Measurements from ENCODE around the gene SV2C.
A peak's percentile ranks its signal among the peaks of the same experiment; 100 is the strongest.
"Not testable (repeated sequence)": the region's sequence is repeated elsewhere in the genome, so short reads cannot be mapped to it uniquely, and the experiment has no call there.

Gene SV2C

DNA sequence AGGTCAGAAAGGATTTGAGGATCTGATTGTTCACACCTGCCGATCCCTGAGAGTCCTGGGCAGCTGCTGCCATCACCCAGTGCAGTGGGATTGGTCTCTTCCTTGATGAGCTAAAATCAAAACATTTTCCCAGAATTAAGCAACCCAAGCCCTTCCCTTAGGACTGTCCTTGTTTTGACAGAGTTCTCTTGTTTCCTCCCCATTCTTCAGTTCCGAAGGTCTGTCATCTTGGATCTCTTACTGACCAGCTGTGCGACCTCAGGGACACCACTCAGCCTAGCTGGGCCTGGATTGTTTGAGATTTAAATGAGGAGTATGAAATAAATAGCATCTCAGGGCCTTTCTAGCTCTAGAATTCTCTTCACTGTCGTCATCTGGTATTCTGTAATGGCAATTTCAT lies 229.6 kb downstream of the SV2C start:
- no peak for DNase-seq

DNA sequence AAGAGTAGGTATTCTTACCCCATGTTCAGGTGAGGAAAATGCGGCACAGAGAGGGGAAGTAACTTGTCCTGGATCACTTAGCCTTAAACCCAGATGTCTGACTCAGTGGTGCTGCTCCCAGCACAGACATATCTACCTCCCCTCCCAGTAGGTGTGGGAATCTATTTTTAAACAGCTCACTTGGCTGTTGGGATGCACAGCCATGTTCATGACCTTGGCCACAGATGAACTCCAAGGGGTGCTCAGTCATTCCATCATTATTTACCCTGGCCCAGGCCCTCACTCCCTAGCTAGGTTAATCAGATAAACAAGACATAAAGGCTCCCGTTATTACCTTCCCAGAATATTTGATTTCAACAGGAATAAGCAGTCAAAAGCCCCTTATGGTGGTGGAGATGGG lies 231.5 kb downstream of the SV2C start:
- DNase-seq, result no peak

DNA sequence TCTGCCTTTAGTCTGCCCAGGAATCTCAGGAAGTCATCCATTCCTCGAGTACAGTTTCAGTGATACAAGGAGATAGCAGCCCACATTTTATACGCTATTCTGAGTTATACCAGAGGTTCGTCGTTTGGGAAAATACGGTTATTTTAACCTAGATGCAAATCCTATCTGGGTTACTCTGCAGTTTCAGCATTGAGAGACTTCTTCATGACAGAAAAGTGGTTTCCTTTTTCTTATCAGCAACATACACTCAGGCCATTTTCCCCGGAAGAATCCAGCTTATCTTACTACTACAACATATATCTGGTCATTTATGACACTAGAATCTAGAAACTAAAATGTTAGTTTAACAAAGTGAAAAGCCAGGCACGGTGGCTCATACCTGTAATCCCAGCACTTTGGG lies 236.5 kb downstream of the SV2C start:
- no peak for DNase-seq

DNA sequence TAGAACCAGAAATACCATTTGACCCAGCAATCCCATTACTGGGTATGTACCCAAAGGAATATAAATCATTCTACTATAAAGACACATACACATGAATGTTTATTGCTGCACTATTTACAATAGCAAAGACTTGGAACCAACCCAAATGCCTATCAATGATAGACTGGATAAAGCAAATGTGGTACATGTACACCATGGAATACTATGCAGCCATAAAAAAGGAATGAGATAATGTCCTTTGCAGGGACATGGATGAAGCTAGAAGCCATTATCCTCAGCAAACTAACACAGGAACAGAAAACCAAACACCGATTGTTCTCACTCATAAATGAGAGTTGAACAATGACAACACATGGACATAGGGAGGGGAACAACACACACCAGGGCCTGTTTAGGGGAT lies 240.3 kb downstream of the SV2C start:
- DNase-seq, result not testable (repeated sequence)

DNA sequence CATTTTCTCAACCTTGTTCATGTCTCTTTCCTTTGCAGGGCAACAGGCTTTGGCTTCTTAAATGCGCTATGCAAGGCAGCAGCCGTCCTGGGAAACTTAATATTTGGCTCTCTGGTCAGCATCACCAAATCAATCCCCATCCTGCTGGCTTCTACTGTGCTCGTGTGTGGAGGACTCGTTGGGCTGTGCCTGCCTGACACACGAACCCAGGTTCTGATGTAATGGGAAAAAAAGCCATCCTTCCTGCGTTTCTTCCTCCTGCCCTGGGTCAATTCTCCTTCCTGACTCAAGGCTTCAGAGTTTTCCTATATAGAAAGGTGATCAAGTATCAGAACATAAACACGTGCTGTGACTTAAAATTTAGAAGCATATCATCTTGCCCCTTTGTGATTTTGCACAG lies 242.1 kb downstream of the SV2C start:
- no peak for DNase-seq

DNA sequence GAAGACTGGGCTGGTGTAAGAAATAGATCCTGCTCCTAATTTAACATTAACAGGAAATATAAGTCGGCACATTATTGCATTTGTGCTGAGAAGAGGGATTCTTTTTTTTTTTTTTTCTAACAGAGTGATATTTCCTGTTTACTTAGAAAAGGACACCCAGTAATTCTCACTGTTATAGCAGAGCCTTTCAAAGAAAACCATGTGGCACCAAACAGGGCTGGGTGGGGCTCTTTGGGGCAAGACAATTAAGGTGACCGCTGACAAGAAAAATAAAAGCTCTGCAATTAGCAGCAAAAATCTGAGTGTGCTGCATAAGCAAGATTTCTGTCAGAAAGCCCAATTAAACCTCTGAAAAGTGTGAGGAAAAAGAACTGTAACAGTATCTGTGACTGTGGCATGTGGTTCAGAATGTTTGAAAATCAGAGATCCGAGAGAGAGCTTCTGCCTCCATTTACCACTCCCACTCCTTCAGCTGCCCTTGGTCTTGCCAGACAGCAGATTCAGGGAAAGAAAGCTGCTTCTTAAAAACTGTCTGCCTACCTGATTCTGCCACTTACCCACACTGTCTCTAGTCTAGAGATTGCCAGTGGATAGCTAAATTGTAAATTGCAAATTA lies 242.8 kb downstream of the SV2C start:
- DNase-seq, result peak; percentile 63

DNA sequence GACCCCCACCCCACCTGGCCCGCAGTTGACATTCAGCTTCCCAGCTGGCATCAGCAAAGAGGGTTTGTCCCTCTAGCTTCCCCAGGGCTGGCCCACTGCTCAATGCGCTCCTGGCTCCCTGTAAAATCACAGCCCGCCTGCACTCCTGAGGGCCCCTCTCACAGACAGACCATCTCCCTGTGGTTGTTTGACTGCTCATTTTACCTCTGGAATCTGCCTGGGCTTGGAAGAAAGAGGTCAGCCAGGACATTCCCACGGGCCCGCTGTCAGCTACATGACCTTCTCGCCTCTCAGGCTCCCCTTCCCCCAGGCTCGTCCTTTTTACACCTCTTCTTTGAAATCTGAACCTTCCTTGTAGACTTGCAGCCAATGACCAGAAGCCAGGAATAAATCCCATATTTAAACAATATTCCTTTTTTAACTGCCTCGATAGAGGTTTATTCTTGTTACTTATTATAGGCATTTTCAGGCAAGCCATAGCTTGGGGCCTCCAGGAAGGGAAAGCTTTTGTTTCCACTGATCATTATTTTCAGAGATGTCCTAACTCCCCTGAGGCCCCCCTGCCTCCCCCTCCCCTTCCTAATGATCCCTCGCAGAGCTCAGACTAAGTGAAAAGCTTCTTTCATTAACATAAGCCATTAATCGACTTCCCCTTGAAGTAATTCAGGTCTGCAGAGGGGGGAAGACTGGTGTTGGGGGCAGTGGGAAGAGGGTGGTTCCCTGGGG lies 243.6 kb downstream of the SV2C start:
- DNase-seq, result no peak

DNA sequence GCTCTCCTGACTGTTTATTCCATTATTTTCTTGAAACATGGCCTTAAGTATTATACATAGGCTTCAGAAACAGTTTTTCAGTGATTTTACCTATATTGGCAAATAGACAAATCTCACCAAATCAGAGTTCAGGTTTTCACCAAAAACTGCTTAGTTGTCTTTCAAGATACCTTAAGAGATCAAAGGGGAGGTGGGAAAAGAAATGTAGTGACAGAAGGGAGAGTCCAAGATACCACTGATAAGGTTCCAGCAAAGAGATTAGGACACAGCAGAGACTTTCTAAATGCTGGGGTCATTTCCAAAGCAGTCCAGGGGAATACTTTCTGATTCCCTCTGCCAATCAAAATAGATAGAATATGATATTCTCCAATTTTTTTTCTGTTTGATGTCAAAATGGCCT lies 246.2 kb downstream of the SV2C start:
- DNase-seq, result no peak

DNA sequence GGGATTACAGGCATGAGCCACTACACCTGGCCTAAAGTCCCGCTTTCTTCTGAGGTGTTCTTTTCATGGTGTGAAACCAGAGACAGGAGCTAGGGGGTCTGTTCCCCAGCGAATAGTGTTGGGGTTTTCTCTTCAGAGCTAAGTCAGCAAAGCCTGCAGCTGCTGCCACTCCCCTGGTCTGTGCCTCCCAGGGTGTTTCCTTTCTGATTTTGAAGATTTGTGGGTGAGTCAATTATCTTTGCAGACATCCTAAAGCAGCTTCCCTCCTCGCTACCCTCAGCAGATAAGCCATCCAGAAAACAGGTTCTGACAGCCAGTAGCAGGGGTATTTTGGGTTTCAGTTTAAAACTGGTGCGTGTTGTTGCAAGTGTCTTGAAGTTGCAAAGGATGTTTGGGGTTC lies 247.9 kb downstream of the SV2C start:
- peak; percentile 41 for DNase-seq

DNA sequence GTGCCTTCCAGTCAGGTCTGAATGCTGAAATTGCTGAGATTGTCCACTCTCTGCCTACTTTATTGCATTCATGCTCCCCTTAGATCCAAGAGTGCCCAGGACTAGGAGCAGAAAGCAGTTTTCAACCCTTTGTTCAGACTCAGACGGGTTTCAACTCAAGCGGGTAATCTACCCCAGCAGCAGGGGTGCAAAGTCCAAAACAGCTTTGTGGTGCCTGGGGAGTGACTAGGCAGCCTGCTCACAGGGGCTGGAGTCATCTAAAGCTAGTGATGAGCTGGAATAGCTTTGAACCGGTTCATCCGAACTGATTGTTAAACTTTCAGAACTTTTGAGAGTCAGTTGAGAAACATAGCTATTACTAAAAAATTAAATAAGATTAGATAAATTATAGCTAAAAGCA lies 248.9 kb downstream of the SV2C start:
- DNase-seq, result no peak

DNA sequence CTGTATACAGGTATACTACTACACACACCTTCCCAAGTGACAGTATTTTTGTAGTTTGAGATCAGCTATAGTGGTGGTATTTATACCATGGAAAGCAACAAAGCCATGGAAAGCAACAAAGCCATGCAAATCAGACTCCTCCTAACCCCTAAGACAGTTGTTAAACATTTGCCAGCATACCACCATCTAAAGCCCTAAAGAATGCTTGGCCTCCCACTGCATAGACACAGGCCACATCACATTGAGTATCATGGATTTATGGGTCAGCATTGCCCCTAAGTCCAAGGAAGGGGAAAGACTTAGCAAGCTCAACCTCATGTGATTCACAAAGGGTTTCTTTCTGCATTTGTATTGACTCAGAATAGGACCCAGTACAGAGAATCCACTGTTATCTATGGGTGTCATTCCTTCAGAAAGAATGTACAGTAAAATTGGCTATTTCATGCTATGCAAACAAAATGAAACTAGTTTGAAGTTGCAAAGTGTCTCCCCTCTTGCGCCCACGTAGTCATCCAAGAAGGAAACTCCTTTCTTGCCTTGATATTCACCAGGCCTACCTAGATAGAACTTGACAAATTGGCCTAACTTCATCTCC lies 249.5 kb downstream of the SV2C start:
- no peak for DNase-seq

DNA sequence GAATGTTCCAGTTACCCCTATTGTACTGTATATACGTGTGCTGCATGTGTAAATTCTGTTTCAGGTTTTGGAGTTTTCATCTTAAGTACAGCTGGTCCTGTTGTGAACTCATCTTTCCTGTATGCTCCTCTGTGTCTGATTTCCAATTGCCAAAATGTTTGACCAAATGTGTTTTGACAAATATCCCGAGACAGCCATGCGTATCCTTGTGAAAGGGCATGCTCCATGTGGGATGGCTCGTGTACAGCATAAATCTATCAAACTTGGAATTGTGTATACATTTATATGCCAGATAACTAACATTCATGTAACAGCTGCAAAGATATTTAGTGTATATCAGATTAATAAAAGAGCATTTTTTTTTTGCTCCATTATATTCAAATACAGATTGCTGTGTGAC lies 250.4 kb downstream of the SV2C start:
- no peak for DNase-seq

DNA sequence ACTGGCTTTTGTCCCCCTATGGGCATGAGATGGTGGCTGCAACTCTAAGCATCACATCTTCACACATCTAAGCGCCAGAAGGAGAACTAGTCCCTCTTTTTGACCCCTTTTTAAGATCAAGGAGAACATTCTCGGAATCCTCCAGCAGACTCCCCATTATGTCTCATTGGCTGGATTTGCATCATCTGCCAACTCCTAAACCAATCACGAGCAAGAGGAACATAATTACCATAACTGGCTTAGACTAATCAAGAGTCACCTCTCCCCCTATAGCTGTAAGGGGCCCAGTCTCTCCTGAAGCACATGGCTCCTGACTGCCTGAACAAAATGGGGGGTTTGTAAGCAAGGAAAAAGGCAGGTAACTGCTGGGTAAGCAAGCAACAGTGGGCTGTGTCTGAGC lies 251.4 kb downstream of the SV2C start:
- DNase-seq, result no peak

DNA sequence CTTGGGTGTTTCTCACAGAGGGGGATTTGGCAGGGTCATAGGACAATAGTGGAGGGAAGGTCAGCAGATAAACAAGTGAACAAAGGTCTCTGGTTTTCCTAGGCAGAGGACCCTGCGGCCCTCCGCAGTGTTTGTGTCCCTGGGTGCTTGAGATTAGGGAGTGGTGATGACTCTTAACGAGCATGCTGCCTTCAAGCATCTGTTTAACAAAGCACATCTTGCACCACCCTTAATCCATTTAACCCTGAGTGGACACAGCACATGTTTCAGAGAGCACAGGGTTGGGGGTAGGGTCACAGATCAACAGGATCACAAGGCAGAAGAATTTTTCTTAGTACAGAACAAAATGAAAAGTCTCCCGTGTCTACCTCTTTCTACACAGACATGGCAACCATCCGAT lies 252.3 kb downstream of the SV2C start:
- not testable (repeated sequence) for DNase-seq

DNA sequence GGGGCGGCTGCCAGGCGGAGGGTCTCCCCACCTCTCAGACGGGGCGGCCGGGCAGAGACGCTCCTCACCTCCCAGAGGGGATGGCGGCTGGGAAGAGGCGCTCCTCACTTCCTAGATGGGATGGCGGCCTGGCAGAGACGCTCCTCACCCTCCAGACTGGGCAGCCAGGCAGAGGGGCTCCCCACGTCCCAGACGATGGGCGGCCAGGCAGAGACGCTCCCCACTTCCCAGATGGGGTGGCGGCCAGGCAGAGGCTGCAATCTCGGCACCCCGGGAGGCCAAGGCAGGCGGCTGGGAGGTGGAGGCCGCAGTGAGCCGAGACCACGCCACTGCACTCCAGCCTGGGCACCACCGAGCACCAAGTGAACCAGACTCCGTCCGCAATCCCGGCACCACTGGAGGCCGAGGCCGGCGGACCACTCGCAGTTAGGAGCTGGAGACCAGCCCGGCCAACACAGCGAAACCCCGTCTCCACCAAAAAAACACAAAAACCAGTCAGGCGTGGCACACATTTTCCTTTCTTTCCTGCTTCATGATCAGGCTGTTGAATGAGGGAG lies 253.1 kb downstream of the SV2C start:
- not testable (repeated sequence) for DNase-seq

DNA sequence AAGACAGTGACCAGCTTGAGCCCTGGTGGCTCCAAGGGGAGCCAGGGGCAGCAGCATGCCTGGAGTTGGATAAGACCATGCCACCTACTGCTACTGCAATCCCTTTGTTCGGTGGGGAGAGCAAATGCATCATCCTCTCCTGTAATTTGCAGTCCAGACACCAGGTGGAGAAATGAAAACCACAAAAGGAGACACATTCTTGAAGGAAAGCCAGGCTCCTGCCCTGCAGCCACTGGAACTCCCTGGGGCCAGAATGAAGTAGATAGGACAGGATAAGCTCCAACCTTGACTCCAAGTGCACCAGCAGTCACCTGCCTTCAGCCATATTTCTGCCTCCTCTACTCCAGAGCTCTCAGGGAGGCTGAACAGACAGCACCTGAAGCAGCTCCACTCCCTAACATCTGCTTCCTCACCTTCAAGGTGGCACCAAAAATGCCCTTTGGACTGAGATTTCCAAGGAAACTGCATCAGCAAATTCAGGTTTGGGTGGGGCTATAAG lies 254.8 kb downstream of the SV2C start:
- DNase-seq, result peak; percentile 27

DNA sequence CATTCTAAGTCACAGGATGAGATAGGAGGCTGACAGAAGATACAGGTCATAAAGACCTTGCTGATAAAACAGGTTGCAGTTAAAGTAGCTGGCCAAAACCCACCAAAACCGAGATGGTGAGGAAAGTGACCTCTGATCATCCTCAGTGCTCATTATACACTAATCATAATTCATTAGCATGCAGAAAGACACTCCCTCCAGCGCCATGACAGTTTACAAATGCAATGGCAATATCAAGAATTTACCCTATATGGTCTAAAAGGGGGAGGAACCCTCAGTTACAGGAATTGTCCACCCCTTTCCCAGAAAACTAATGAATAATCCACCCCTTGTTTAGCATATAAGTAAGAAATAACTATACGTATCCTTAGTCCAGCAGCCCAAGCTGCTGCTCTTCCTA lies 256.7 kb downstream of the SV2C start:
- no peak for DNase-seq

DNA sequence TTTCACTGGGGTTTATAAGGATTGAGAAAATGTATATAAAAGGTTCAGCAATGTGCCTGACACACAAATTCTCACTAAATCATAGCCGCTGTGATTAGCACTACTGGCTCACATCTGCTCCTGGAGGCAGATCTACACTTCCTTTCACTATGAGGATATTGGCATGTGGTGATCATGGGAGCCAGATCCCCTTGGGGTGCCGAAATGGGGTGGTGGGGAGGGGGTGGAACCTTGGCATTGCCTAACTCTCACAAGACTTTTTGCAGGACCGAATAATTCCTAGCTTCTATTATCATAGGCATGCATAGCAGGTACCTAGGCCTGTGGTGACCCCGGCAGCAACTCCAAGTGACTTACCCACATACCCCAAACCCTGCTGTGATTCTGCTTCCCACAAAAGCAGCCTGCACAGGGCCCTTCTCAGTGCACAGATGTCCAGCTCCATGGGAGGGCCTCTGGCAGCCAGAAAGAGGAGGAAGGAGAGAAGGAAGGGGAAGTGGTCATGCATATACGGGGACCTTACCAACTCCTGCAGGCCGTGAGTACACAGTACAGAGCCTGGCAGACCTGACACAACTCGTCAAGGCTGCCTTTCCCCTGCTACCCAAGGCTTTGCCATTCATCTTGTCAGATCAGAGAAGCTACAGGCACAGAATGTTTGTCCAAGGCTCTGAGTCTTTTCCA lies 258.6 kb downstream of the SV2C start:
- DNase-seq, result no peak

DNA sequence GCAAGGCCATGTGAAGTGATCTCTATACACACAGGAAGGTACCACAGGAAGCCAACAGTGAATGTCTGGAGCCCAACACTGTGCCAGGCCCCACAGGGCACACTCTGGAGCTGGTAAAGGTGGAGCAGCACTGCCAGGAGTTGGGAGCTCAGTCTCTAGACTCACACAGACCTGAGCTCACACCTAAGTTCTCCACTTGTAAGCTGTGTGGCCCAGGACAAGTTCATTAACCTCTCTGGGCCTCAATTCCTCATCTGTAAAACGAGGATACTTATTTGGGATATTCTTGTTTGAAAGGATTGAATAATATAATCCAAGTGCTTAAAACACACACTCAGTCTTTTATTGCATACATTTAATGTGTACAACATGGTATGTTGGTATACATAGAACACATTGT lies 259.3 kb downstream of the SV2C start:
- DNase-seq, result no peak

DNA sequence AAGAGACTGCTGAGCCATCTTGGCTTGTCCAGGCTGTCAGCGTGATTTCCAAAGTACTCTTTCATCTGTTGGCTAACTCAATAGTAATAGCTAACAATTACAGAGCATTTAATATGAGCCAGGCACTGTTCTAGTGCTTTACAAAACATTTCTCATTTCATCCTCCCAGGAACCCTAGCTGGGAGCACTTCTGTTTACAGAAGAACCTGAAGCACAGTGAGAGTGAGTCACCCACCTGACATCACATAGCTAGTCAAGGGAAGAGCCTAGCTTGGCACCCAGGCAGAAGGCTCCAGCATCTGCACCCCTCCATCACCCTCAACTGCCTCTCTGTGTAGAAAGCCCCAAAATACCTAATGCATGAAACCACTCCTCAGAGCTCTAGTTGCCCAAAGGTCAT lies 262.4 kb downstream of the SV2C start:
- no peak for DNase-seq

DNA sequence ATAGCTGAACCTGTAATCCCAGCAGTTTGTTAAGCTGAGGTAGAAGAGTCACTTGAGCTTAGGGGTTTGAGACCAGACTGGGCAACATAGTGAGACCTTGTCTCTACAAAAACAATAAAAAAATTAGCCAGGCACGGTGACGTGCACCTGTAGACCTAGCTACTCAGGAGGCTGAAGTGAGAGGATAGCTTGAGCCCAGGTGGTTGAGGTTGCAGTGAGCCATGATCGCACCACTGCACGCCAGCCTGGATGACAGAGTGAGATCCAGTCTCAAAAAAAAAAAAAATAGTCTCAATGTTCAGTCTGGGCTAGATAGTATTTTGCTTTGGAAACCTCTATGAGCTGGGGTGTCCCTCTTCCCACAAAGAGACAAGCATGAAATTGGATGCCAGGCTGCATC lies 268.0 kb downstream of the SV2C start:
- DNase-seq, result no peak

DNA sequence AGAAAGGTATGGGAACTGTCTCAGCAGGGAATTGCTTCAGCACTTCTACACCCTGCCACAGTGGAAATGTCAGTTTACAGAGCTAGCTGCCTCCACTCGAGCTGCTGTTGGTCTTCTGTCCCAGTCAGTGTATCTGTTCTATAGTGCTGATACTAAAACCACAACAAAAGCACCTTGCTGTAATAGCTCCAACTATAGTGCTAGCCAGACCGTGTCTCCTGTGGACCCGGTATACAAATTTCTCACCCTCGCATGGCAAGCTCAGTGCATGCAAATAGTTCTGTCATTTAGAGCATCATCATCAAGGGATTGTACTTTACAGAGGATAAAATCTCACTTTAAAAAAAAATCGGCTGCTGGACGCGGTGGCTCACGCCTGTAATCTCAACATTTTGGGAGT lies 268.4 kb downstream of the SV2C start:
- no peak for DNase-seq

DNA sequence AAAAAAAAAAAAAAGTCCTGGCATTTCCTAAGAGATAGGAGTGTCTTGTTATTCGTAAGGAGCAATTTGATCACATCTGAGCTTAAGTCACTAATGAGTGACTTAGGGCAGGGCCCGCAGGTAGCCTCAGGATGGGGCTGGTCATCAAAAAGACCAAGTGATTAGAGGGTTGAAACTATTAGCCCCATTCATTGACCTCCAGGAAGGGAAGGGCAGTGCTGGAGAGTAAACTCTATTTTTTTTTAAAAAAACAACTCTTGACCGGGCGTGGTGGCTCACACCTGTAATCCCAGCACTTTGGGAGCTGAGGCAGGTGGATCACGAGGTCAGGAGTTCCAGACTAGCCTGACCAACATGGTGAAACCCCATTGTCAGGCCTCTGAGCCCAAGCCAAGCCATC lies 273.7 kb downstream of the SV2C start:
- DNase-seq, result no peak

Measured in activated effector memory CD4-positive, alpha-beta T cell treated with Interleukin-2 at 50 U/mL for 16 hours (primary cell).